Esophagus squamous epithelium (tissue), 5 donors: ENCODE data around the gene OR6X1. TPM values are rescaled to one million over a fixed set of nuclear protein-coding genes. Genes with fewer than 3 reads are reported as not detected.
A peak's percentile ranks its signal among the peaks of the same experiment; 100 is the strongest.

Source experiments
- DNase-seq: peaks from one replicate; lab custom pipeline; 2025; lab: John Stamatoyannopoulos, UW
- H3K27ac ChIP-seq, 4 donors: fragments of 200-600 bp; sonication (generic); one replicate each; pipeline ENCODE4 v1.5.1; 2016 to 2019; ENCODE audit warnings: mild to moderate bottlenecking in 1 of 4
- H3K27me3 ChIP-seq, 4 donors: fragments of 200-600 bp; sonication (generic); 1 replicate in 3 of 4; 2 replicates in 1 of 4; pipeline versions ENCODE4 v1.5.1 to v1.6.0; 2017 to 2021; ENCODE audit warnings: antibody characterized with exemption in 1 of 4
- H3K36me3 ChIP-seq, 3 donors: fragments of 200-600 bp; sonication (generic); one replicate each; pipeline ENCODE4 v1.5.1; 2016 to 2019
- H3K4me1 ChIP-seq, 3 donors: fragments of 200-600 bp; sonication (generic); one replicate each; pipeline ENCODE4 v1.5.1; 2017 to 2019
- H3K4me3 ChIP-seq, 4 donors: fragments of 200-600 bp; sonication (generic); 1 replicate in 3 of 4; 2 replicates in 1 of 4; pipeline ENCODE4 v1.5.1; 2016 to 2019; ENCODE audit warnings: mild to moderate bottlenecking in 2 of 4, moderate library complexity in 1 of 4
- H3K9me3 ChIP-seq, 3 donors: fragments of 200-600 bp; sonication (generic); one replicate each; pipeline ENCODE4 v1.5.1; 2016 to 2019
- POLR2A ChIP-seq, 4 donors: fragments of 450-650 bp; IDR thresholded peaks; one replicate each; pipeline ENCODE4 v1.6.1; 2017; ENCODE audit warnings: antibody characterized with exemption in 4 of 4, mild to moderate bottlenecking in 4 of 4, moderate library complexity in 3 of 4
- WGBS, 2 donors: methylation state at CpG; one replicate each; pipeline ENCODE4 v1.1.5; 2018; 5-methylcytosine and 5-hydroxymethylcytosine counted together
- intact Hi-C: fragments of 100-400 bp; cut with DNase I; formaldehyde crosslinking; loops from one replicate; pipeline ENCODE4 v1.15.0; 2022
- total RNA-seq, 4 donors: library from RNA; depleted of rRNA; stranded (reverse); fragments of >200 nt; gene quantifications; one replicate each; pipeline ENCODE4 v1.1.0, GENCODE V29; 2016
- TF ChIP-seq, protein P1 (sequence below), 6 experiments: fragments of 450-650 bp in 4 of 6; fragments of 200-600 bp in 2 of 6; sonication (generic) in 2 of 6; IDR thresholded peaks; one replicate each; pipeline ENCODE4 v1.5.1; 2016 to 2019; ENCODE audit warnings: antibody characterized with exemption in 6 of 6, mild to moderate bottlenecking in 4 of 6, moderate library complexity in 4 of 6
- donor health status: DM: yes; HTN: yes; CAD: no.

The OR6X1 gene
- total RNA-seq, 4 donors from 2014 or later = not detected

- intact Hi-C loops = no loop called here
These were observed 8.4 kb downstream of the OR6X1 start for GRCh38 chr11:123745764-123746451.

DNA sequence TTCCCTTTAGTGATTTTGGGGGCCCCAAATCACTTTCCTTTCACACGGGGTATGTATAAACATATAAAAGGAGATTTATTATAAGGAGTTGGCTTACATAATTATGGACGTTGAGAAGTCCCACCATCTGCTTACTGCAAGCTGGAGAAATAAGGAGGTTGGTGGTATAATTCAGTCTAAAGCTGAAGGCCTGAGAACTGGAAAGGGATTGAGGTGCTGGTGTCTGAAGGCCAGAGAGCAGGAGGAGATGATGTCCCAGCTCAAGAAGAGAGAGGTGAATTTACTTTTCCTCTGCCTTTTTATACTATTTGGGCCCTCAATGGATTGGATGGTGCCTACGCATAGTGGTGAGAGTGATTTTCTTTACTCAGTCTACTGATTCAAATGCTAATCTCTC lies 11.6 kb downstream of the OR6X1 start:
- intact Hi-C loops = no loop called here
- TF ChIP-seq, protein P1, sequence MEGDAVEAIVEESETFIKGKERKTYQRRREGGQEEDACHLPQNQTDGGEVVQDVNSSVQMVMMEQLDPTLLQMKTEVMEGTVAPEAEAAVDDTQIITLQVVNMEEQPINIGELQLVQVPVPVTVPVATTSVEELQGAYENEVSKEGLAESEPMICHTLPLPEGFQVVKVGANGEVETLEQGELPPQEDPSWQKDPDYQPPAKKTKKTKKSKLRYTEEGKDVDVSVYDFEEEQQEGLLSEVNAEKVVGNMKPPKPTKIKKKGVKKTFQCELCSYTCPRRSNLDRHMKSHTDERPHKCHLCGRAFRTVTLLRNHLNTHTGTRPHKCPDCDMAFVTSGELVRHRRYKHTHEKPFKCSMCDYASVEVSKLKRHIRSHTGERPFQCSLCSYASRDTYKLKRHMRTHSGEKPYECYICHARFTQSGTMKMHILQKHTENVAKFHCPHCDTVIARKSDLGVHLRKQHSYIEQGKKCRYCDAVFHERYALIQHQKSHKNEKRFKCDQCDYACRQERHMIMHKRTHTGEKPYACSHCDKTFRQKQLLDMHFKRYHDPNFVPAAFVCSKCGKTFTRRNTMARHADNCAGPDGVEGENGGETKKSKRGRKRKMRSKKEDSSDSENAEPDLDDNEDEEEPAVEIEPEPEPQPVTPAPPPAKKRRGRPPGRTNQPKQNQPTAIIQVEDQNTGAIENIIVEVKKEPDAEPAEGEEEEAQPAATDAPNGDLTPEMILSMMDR (IDR thresholded peaks at IDR 0.05) = no peak
- TF ChIP-seq POLR2A (IDR thresholded peaks at IDR 0.05) = no peak
- WGBS, 2 donors = 51 to 53% methylated on average over 3 of the region's 3 CpGs
- H3K9me3 ChIP-seq = no peaks in the 10 kb centered on the region
- peaks cover 8 to 28% (median 18%) of the 10 kb centered on the region in 3 donors for H3K4me1 ChIP-seq
- H3K27ac ChIP-seq = no peak overlapping the region
- H3K27me3 ChIP-seq = no peaks in the 10 kb centered on the region
- DNase-seq = no peak
- H3K4me3 ChIP-seq = peak overlapping the region in 2 of 4 donors; percentile 93 to 98
- H3K36me3 ChIP-seq = peaks cover 0 to 13% (median 0%) of the 10 kb centered on the region in 3 donors

More at GRCh38 chr11:123745764-123746451, 8.4 kb downstream of the OR6X1 start:
- no peaks in the 10 kb centered on the region for H3K36me3 ChIP-seq
- no peak for TF ChIP-seq POLR2A (IDR thresholded peaks at IDR 0.05)
- H3K27ac ChIP-seq = no peak overlapping the region
- WGBS, 2 donors = 46 to 70% methylated on average over 2 of the region's 2 CpGs
- peaks cover 0 to 6% (median 0%) of the 10 kb centered on the region in 3 donors for H3K9me3 ChIP-seq
- peaks cover 0 to 2% (median 0%) of the 10 kb centered on the region in 4 donors for H3K27me3 ChIP-seq
- peaks cover 0 to 10% (median 5%) of the 10 kb centered on the region in 3 donors for H3K4me1 ChIP-seq
- no peak for DNase-seq
- H3K4me3 ChIP-seq = no peak overlapping the region

- peaks cover 0 to 17% (median 0%) of the 10 kb centered on the region in 3 donors for H3K36me3 ChIP-seq
- peak overlapping the region in 3 of 4 donors; percentile 82 to 89 (median 85) for H3K27ac ChIP-seq
- no peaks in the 10 kb centered on the region for H3K27me3 ChIP-seq
- intact Hi-C loops = no loop called here
- H3K9me3 ChIP-seq = no peaks in the 10 kb centered on the region
- peak overlapping the region; percentile 77 to 98 (median 93) for H3K4me3 ChIP-seq
- 26% methylated on average over 12 of the region's 12 CpGs for WGBS, 2 donors
- TF ChIP-seq, protein P1 (IDR thresholded peaks at IDR 0.05) = no peak
- TF ChIP-seq POLR2A (IDR thresholded peaks at IDR 0.05) = no peak
- peaks cover 8 to 28% (median 18%) of the 10 kb centered on the region in 3 donors for H3K4me1 ChIP-seq
- DNase-seq = no peak
These were observed 12.1 kb downstream of the OR6X1 start for GRCh38 chr11:123742031-123742723.

DNA sequence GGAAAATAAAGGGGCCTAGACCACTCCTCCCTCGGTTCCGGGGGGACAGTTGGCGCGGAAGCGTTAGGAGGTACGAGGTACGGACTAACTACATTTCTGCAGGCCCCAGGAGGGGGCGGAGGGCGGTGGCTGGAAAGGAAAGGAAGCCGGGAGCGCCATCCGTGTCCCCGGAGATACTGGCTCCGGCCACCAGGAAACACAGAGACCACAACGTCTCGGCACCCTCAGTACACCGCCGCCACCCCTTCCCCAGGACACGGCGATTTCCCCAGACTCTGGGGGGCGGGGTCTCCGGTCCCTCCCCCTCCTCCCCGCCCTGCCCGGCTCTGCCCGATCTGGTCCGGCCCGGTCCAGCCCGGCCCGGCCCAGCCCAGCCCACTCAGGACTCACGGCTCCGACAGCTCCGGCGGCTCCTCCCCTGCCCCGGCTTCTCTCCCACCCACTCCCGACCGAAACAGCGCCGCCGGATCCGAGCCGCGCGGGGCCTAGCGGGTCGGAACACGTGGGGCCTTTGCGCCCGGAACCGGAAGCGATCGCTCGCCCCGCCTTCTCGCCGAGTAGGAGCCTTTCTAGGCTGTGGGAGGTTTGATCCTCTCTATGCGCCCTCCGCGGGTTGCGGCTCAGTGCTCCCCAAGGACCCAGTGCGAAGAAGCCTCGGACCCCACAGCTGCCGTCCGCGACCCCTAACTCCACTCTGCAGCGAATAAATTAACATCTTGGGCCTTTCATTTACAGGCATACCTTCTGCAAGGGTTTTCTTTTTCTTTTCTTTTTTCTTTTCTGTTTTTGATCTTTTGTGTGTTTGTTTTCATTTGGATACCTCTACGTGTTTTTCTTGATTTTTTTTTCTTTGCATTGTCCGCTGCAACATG lies 12.9 kb downstream of the OR6X1 start, which contains the start of gene ZNF202:
Gene ZNF202, minus strand, starts transcription at position 502 of the 872 bp plus-strand sequence. CDS start 10,772 bp downstream, outside the sequence.
- intact Hi-C loops = no loop called here
- Histone ChIP-seq H3K4me1 (peaks cover 8 to 28% (median 18%) of the 10 kb centered on the region in 3 donors), H3K36me3 (peaks cover 0 to 20% (median 0%) of the 10 kb centered on the region in 3 donors), H3K4me3 (peak within 1 kb of the TSS; percentile 77 to 98 (median 93)), H3K27ac (peak within 1 kb of the TSS; percentile 82 to 91 (median 87)), H3K27me3 (no peaks in the 10 kb centered on the region), H3K9me3 (no peaks in the 10 kb centered on the region)
- TF ChIP-seq, protein P1 (IDR thresholded peaks at IDR 0.05) = peak in 4 of 6 experiments; percentile 13 to 26 (median 18)
- peak in 2 of 4 donors; percentile 47 to 54 for TF ChIP-seq POLR2A (IDR thresholded peaks at IDR 0.05)
- DNase-seq = peak; percentile 64
- WGBS, 2 donors = 0 to 1% methylated on average over 16 to 24 of the region's 67 CpGs

GRCh38 chr11:123740787-123741158 lies 13.5 kb downstream of the OR6X1 start:
- 2 to 4% methylated on average over 6 of the region's 6 CpGs for WGBS, 2 donors
- H3K9me3 ChIP-seq = no peaks in the 10 kb centered on the region
- H3K4me3 ChIP-seq = peak overlapping the region; percentile 77 to 98 (median 93)
- intact Hi-C loops = no loop called here
- peak overlapping the region; percentile 82 to 91 (median 87) for H3K27ac ChIP-seq
- H3K36me3 ChIP-seq = peaks cover 0 to 26% (median 0%) of the 10 kb centered on the region in 3 donors
- no peaks in the 10 kb centered on the region for H3K27me3 ChIP-seq
- DNase-seq = no peak
- no peak for TF ChIP-seq POLR2A (IDR thresholded peaks at IDR 0.05)
- TF ChIP-seq, protein P1 (IDR thresholded peaks at IDR 0.05) = no peak
- peaks cover 8 to 28% (median 18%) of the 10 kb centered on the region in 3 donors for H3K4me1 ChIP-seq
